Mesenchymal stem cell (in vitro differentiated cells and primary cell): ENCODE measurements around the gene VRK1.

Experiments
- DNase-seq: peaks from one replicate; pipeline ENCODE4 v3.0.0-alpha.2; 2013
- H2AFZ ChIP-seq: one replicate; pipeline ENCODE4 v1.6.1; 2013; ENCODE audit warnings: low read depth, mild to moderate bottlenecking, control low read depth, inconsistent platforms, low read length, moderate library complexity
- H2AK5ac ChIP-seq: 2 replicates; pipeline ENCODE4 v1.6.1; 2013; ENCODE audit warnings: low read length, moderate library complexity, mild to moderate bottlenecking, inconsistent platforms; ENCODE audit not compliant: severe bottlenecking
- H2BK120ac ChIP-seq: one replicate; pipeline ENCODE4 v1.6.1; 2013; ENCODE audit warnings: low read depth, mild to moderate bottlenecking, inconsistent platforms, low read length, moderate library complexity
- H2BK12ac ChIP-seq, 2 experiments: one replicate each; pipeline ENCODE4 v1.6.1; 2013; ENCODE audit warnings: inconsistent platforms in 2 of 2, low read length in 2 of 2, mild to moderate bottlenecking in 2 of 2, moderate library complexity in 2 of 2, control low read depth in 1 of 2
- H2BK15ac ChIP-seq: one replicate; pipeline ENCODE4 v1.6.1; 2013; ENCODE audit warnings: mild to moderate bottlenecking, low read depth, inconsistent platforms; ENCODE audit not compliant: poor library complexity, severe bottlenecking
- H2BK5ac ChIP-seq: 2 replicates; pipeline ENCODE4 v1.6.1; 2013; ENCODE audit warnings: low read depth, mild to moderate bottlenecking, low read length, control low read depth, inconsistent platforms; ENCODE audit not compliant: poor library complexity, severe bottlenecking
- H3K14ac ChIP-seq, 2 experiments: one replicate each; pipeline ENCODE4 v1.6.1; 2013; ENCODE audit warnings: inconsistent platforms in 2 of 2, low read length in 2 of 2, control low read depth in 1 of 2, mild to moderate bottlenecking in 1 of 2, moderate library complexity in 1 of 2
- H3K18ac ChIP-seq, 2 experiments: one replicate each; pipeline ENCODE4 v1.6.1; 2013; ENCODE audit warnings: inconsistent platforms in 2 of 2, low read length in 2 of 2, control low read depth in 1 of 2, low read depth in 1 of 2, mild to moderate bottlenecking in 1 of 2
- H3K23ac ChIP-seq, 2 experiments: one replicate each; pipeline ENCODE4 v1.6.1; 2013; ENCODE audit warnings: inconsistent platforms in 2 of 2, low read length in 2 of 2, mild to moderate bottlenecking in 2 of 2, moderate library complexity in 2 of 2, control low read depth in 1 of 2
- H3K27ac ChIP-seq: 2 replicates; pipeline ENCODE4 v1.5.1; 2013; ENCODE audit warnings: mild to moderate bottlenecking, moderate library complexity, low read length, control low read depth, inconsistent platforms; ENCODE audit not compliant: poor library complexity, severe bottlenecking
- H3K27me3 ChIP-seq, 2 experiments: 2 replicates each; pipeline versions ENCODE4 v1.6.1 to v1.7.0; 2013; ENCODE audit warnings: low read length in 2 of 2, mild to moderate bottlenecking in 2 of 2, moderate library complexity in 2 of 2, control low read depth in 1 of 2, inconsistent platforms in 1 of 2; ENCODE audit not compliant: control insufficient read depth in 1 of 2, insufficient read depth in 1 of 2
- H3K36me3 ChIP-seq, 2 experiments: 2 replicates each; pipeline versions ENCODE4 v1.6.1 to v1.7.0; 2013; ENCODE audit warnings: low read length in 2 of 2, control low read depth in 1 of 2, inconsistent platforms in 1 of 2, low read depth in 1 of 2, mild to moderate bottlenecking in 1 of 2; ENCODE audit not compliant: insufficient read depth in 2 of 2, control insufficient read depth in 1 of 2
- H3K4ac ChIP-seq, 2 experiments: one replicate each; pipeline ENCODE4 v1.6.1; 2013; ENCODE audit warnings: inconsistent platforms in 2 of 2, low read length in 2 of 2, mild to moderate bottlenecking in 2 of 2, moderate library complexity in 2 of 2, control low read depth in 1 of 2, low read depth in 1 of 2
- H3K4me1 ChIP-seq: 2 replicates; pipeline ENCODE4 v1.6.1; 2013; ENCODE audit warnings: low read depth, low read length, control low read depth; ENCODE audit not compliant: control insufficient read depth, insufficient read depth
- H3K4me2 ChIP-seq: 2 replicates; pipeline ENCODE4 v1.6.1; 2013; ENCODE audit warnings: low read length, mild to moderate bottlenecking, inconsistent platforms; ENCODE audit not compliant: poor library complexity, severe bottlenecking
- H3K4me3 ChIP-seq, 2 experiments: 2 replicates each; pipeline versions ENCODE4 v1.5.1 to v1.7.0; 2013; ENCODE audit warnings: low read length in 2 of 2, mild to moderate bottlenecking in 2 of 2, control low read depth in 1 of 2, low read depth in 1 of 2; ENCODE audit not compliant: insufficient read depth in 1 of 2
- H3K79me1 ChIP-seq: replicated peaks from 2 replicates; pipeline ENCODE4 v1.6.1; 2013; ENCODE audit warnings: mild to moderate bottlenecking, control low read depth, low read length, inconsistent platforms; ENCODE audit not compliant: poor library complexity, severe bottlenecking
- H3K9ac ChIP-seq: 2 replicates; pipeline ENCODE4 v1.7.0; 2013; ENCODE audit warnings: mild to moderate bottlenecking, low read length, moderate library complexity
- H3K9me3 ChIP-seq: 2 replicates; pipeline ENCODE4 v1.7.0; 2013; ENCODE audit warnings: mild to moderate bottlenecking, low read length; ENCODE audit not compliant: control insufficient read depth
- H4K8ac ChIP-seq: one replicate; pipeline ENCODE4 v1.6.1; 2013; ENCODE audit warnings: inconsistent platforms, mild to moderate bottlenecking, low read length, moderate library complexity
- H4K91ac ChIP-seq: one replicate; pipeline ENCODE4 v1.6.1; 2013; ENCODE audit warnings: mild to moderate bottlenecking, low read length, inconsistent platforms
- WGBS: methylation state at CpG from one replicate; pipeline ENCODE4 v1.1.7; 2013; ENCODE audit warnings: mixed read lengths; 5-methylcytosine and 5-hydroxymethylcytosine counted together

VRK1 gene

GRCh38 chr14:96906434-96906833 is 109.3 kb downstream of the VRK1 start:
- Histone ChIP-seq H3K27me3 (no peaks in the 10 kb centered on the region), H2BK5ac (no peak overlapping the region), H3K23ac (no peak overlapping the region), H3K18ac (no peak overlapping the region), H3K27ac (no peak overlapping the region), H3K9ac (no peak overlapping the region), H3K4me2 (no peak overlapping the region), H2AK5ac (no peak overlapping the region), H4K91ac (no peak overlapping the region), H4K8ac (no peak overlapping the region), H3K4me1 (no peaks in the 10 kb centered on the region), H3K9me3 (peaks cover 17% of the 10 kb centered on the region), H2BK12ac (no peak overlapping the region), H2AFZ (no peak overlapping the region), H3K36me3 (no peaks in the 10 kb centered on the region), H3K4ac (no peak overlapping the region), H3K79me1 (no peaks in the 10 kb centered on the region), H2BK120ac (no peak overlapping the region), H2BK15ac (no peak overlapping the region), H3K14ac (no peak overlapping the region), H3K4me3 (no peak overlapping the region)
- no peak for DNase-seq
- 82% methylated on average over 1 of the region's 1 CpG for WGBS

GRCh38 chr14:96909841-96910364 is 112.7 kb downstream of the VRK1 start:
- Histone ChIP-seq H3K79me1 (no peaks in the 10 kb centered on the region), H3K9me3 (peaks cover 17% of the 10 kb centered on the region), H4K91ac (no peak overlapping the region), H3K4ac (no peak overlapping the region), H3K27me3 (no peaks in the 10 kb centered on the region), H2BK15ac (no peak overlapping the region), H2AFZ (no peak overlapping the region), H2BK5ac (no peak overlapping the region), H2BK12ac (no peak overlapping the region), H3K4me2 (no peak overlapping the region), H3K4me3 (no peak overlapping the region), H3K23ac (no peak overlapping the region), H3K9ac (no peak overlapping the region), H2AK5ac (no peak overlapping the region), H3K18ac (no peak overlapping the region), H2BK120ac (no peak overlapping the region), H3K36me3 (no peaks in the 10 kb centered on the region), H3K27ac (no peak overlapping the region), H3K14ac (no peak overlapping the region), H4K8ac (no peak overlapping the region), H3K4me1 (no peaks in the 10 kb centered on the region)
- DNase-seq: no peak
- no CpG with 5 or more reads among the region's 1 CpG for WGBS

GRCh38 chr14:96911499-96912149 is 114.4 kb downstream of the VRK1 start:
- Histone ChIP-seq H2AK5ac (no peak overlapping the region), H3K9ac (no peak overlapping the region), H3K4me2 (no peak overlapping the region), H3K18ac (no peak overlapping the region), H4K8ac (no peak overlapping the region), H3K27ac (no peak overlapping the region), H3K4me3 (no peak overlapping the region), H2BK5ac (no peak overlapping the region), H2AFZ (no peak overlapping the region), H3K23ac (no peak overlapping the region), H3K9me3 (peaks cover 17% of the 10 kb centered on the region), H3K79me1 (no peaks in the 10 kb centered on the region), H2BK12ac (no peak overlapping the region), H3K36me3 (no peaks in the 10 kb centered on the region), H4K91ac (no peak overlapping the region), H2BK15ac (no peak overlapping the region), H3K14ac (no peak overlapping the region), H2BK120ac (no peak overlapping the region), H3K4ac (no peak overlapping the region), H3K4me1 (no peaks in the 10 kb centered on the region), H3K27me3 (no peaks in the 10 kb centered on the region)
- DNase-seq: no peak
- WGBS: 94% methylated on average over 5 of the region's 6 CpGs

DNA sequence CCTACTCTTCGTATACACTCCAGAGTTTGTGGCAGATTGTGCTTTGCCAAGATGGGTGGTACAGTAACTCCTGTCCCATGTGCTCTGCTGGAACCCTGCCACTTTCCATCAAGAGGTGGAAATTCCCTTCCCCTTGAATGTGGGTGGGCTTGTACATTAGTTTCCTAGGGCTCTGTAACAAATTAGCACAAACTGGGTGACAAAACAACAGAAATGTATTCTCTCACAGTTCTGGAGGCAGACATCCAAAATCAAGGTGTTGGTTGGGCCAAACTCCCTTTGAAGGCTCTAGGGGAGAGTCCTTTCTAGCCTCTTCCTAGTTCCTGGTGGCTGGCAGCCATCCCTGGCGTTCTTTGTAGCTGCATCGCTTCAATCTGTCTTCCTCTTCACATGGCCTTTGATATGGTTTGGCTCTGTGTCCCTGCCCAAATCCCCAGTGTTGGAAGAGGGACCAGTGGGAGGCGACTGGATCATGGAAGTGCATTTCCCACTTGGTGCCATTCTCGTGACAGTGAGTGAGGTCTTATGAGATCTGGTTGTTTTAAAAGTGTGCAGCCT is 117.5 kb downstream of the VRK1 start:
- Histone ChIP-seq H3K27ac (no peak overlapping the region), H3K9me3 (peaks cover 10% of the 10 kb centered on the region), H2BK5ac (no peak overlapping the region), H2BK120ac (no peak overlapping the region), H3K23ac (no peak overlapping the region), H3K4ac (no peak overlapping the region), H3K79me1 (no peaks in the 10 kb centered on the region), H4K91ac (no peak overlapping the region), H4K8ac (no peak overlapping the region), H2AK5ac (no peak overlapping the region), H2BK15ac (no peak overlapping the region), H3K4me3 (no peak overlapping the region), H3K27me3 (no peaks in the 10 kb centered on the region), H3K4me1 (no peaks in the 10 kb centered on the region), H2BK12ac (no peak overlapping the region), H3K36me3 (no peaks in the 10 kb centered on the region), H3K14ac (no peak overlapping the region), H3K9ac (no peak overlapping the region), H3K18ac (no peak overlapping the region), H2AFZ (no peak overlapping the region), H3K4me2 (no peak overlapping the region)
- DNase-seq: no peak
- WGBS: 96% methylated on average over 4 of the region's 5 CpGs
